ENCODE measurements around the gene PP2D1. TPM values are rescaled to one million over a fixed set of nuclear protein-coding genes. Genes with fewer than 3 reads are reported as not detected.

The PP2D1 gene
- total and polyA plus RNA-seq, 9 of the 15 experiments (the other 6 are each of a cell fraction or from before 2014, with no cell fraction given): 0.07 to 0.10 TPM; not detected in 7

DNA sequence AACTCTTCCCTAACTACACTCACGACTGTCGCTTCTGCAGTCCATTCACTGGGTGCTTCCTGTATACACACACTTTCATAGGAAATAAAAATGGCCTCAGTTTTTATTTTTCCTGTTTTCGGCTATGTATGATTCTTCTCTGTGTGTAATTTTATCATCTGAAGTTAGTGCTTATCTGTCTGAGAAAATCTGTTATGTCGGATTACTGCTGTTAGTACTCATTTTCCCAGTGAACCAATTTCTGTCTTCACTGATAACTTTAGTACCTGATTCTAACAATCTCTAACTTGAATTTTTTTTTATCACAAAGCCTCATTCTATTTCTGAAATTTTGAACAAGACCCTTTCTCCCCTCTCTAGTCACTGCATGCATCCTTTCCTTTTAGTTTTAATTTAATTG lies 44.3 kb downstream of the PP2D1 start (continued):
- TF ChIP-seq, protein P1, sequence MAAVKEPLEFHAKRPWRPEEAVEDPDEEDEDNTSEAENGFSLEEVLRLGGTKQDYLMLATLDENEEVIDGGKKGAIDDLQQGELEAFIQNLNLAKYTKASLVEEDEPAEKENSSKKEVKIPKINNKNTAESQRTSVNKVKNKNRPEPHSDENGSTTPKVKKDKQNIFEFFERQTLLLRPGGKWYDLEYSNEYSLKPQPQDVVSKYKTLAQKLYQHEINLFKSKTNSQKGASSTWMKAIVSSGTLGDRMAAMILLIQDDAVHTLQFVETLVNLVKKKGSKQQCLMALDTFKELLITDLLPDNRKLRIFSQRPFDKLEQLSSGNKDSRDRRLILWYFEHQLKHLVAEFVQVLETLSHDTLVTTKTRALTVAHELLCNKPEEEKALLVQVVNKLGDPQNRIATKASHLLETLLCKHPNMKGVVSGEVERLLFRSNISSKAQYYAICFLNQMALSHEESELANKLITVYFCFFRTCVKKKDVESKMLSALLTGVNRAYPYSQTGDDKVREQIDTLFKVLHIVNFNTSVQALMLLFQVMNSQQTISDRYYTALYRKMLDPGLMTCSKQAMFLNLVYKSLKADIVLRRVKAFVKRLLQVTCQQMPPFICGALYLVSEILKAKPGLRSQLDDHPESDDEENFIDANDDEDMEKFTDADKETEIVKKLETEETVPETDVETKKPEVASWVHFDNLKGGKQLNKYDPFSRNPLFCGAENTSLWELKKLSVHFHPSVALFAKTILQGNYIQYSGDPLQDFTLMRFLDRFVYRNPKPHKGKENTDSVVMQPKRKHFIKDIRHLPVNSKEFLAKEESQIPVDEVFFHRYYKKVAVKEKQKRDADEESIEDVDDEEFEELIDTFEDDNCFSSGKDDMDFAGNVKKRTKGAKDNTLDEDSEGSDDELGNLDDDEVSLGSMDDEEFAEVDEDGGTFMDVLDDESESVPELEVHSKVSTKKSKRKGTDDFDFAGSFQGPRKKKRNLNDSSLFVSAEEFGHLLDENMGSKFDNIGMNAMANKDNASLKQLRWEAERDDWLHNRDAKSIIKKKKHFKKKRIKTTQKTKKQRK (IDR thresholded peaks at IDR 0.05; ENCODE audit: borderline replicate concordance, low read depth, low read length): no peak
- TF ChIP-seq POLR2H (tag; IDR thresholded peaks at IDR 0.05; ENCODE audit: low read depth) (peak; percentile 21; the same call in 1 of the 2 replicates), MTA2 (IDR thresholded peaks at IDR 0.05; ENCODE audit: low read depth) (peak; percentile 42; the same call in 1 of the 2 replicates), TCF7 (IDR thresholded peaks at IDR 0.05; ENCODE audit: borderline replicate concordance) (no peak), GATAD2B (IDR thresholded peaks at IDR 0.05; ENCODE audit: borderline replicate concordance) (no peak), PHF8 (IDR thresholded peaks at IDR 0.05; ENCODE audit: borderline replicate concordance, low read length) (no peak), CBFA2T3 (IDR thresholded peaks at IDR 0.05) (peak; percentile 80), ZBED1 (IDR thresholded peaks at IDR 0.05) (no peak), HMG20A (CRISPR knock-in tag; conservative IDR thresholded peaks at IDR 0.05) (no peak), MED1 (CRISPR knock-in tag; IDR thresholded peaks at IDR 0.05; ENCODE audit: borderline replicate concordance) (no peak), TAF1 (IDR thresholded peaks at IDR 0.05; ENCODE audit: control insufficient read depth, extremely low read depth, insufficient read depth, low read length, severe bottlenecking) (no peak), ZNF224 (CRISPR knock-in tag; IDR thresholded peaks at IDR 0.05) (no peak), ZSCAN32 (CRISPR knock-in tag; IDR thresholded peaks at IDR 0.05) (no peak), SNIP1 (IDR thresholded peaks at IDR 0.05; ENCODE audit: low read depth) (no peak), MCM3 (IDR thresholded peaks at IDR 0.05) (no peak), PHTF2 (CRISPR knock-in tag; IDR thresholded peaks at IDR 0.05) (no peak), SRSF7 (optimal IDR thresholded peaks at IDR 0.05; ENCODE audit: low read depth, low read length) (no peak)
- TF ChIP-seq, protein P2, sequence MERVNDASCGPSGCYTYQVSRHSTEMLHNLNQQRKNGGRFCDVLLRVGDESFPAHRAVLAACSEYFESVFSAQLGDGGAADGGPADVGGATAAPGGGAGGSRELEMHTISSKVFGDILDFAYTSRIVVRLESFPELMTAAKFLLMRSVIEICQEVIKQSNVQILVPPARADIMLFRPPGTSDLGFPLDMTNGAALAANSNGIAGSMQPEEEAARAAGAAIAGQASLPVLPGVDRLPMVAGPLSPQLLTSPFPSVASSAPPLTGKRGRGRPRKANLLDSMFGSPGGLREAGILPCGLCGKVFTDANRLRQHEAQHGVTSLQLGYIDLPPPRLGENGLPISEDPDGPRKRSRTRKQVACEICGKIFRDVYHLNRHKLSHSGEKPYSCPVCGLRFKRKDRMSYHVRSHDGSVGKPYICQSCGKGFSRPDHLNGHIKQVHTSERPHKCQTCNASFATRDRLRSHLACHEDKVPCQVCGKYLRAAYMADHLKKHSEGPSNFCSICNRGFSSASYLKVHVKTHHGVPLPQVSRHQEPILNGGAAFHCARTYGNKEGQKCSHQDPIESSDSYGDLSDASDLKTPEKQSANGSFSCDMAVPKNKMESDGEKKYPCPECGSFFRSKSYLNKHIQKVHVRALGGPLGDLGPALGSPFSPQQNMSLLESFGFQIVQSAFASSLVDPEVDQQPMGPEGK (CRISPR knock-in tag; IDR thresholded peaks at IDR 0.05; ENCODE audit: borderline replicate concordance): no peak
- TF ChIP-seq, protein P3, sequence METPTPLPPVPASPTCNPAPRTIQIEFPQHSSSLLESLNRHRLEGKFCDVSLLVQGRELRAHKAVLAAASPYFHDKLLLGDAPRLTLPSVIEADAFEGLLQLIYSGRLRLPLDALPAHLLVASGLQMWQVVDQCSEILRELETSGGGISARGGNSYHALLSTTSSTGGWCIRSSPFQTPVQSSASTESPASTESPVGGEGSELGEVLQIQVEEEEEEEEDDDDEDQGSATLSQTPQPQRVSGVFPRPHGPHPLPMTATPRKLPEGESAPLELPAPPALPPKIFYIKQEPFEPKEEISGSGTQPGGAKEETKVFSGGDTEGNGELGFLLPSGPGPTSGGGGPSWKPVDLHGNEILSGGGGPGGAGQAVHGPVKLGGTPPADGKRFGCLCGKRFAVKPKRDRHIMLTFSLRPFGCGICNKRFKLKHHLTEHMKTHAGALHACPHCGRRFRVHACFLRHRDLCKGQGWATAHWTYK (CRISPR knock-in tag; IDR thresholded peaks at IDR 0.05): no peak
- TF ChIP-seq, protein P4, sequence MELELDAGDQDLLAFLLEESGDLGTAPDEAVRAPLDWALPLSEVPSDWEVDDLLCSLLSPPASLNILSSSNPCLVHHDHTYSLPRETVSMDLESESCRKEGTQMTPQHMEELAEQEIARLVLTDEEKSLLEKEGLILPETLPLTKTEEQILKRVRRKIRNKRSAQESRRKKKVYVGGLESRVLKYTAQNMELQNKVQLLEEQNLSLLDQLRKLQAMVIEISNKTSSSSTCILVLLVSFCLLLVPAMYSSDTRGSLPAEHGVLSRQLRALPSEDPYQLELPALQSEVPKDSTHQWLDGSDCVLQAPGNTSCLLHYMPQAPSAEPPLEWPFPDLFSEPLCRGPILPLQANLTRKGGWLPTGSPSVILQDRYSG (tag; conservative IDR thresholded peaks at IDR 0.05; ENCODE audit: low read depth): no peak
- TF ChIP-seq, protein P5, sequence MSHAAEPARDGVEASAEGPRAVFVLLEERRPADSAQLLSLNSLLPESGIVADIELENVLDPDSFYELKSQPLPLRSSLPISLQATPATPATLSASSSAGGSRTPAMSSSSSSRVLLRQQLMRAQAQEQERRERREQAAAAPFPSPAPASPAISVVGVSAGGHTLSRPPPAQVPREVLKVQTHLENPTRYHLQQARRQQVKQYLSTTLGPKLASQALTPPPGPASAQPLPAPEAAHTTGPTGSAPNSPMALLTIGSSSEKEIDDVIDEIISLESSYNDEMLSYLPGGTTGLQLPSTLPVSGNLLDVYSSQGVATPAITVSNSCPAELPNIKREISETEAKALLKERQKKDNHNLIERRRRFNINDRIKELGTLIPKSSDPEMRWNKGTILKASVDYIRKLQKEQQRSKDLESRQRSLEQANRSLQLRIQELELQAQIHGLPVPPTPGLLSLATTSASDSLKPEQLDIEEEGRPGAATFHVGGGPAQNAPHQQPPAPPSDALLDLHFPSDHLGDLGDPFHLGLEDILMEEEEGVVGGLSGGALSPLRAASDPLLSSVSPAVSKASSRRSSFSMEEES (CRISPR knock-in tag; IDR thresholded peaks at IDR 0.05): no peak

Measured in K562 (cell line).